NCI-H345 (cell line): ENCODE data around the gene IPO13.

Experiments
- DNase-seq: peaks from one replicate; lab custom pipeline; 2025; lab: John Stamatoyannopoulos, UW

Gene IPO13

DNA sequence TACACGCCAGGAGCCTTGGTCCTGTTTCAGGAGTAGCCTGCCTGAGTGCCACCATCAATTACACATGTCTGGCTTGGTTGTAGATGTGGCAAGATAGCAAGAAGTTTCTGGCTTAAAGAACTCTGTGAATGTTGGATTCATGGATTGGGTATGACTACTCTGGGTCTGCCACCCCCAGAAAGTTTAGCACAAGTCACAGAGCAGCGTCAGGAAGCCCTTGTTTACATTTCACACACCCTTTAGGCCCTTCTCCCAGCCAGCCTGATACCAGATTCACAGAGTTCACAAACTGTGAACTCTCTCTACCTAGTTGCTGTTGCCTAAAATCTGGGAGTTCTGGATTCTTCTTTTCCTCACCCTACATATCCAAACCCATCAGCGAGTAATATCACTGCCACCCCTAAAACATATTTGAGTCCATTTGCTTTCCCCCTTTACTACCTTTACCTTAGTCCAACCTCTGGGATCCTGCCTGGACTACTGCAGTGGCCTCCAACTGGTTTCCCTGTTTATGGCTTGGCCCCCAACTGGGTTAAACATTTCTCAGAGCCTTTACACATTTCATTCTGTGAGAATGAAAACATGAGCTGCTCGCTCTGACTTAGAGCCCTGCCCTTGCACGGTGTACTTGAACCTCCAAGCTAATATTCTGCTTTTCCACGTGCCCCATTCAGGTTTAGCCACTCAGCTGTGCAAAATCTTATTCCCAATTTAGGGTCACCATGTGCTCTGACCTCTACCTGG is 40.6 kb downstream of the IPO13 start:
- no peak for DNase-seq

DNA sequence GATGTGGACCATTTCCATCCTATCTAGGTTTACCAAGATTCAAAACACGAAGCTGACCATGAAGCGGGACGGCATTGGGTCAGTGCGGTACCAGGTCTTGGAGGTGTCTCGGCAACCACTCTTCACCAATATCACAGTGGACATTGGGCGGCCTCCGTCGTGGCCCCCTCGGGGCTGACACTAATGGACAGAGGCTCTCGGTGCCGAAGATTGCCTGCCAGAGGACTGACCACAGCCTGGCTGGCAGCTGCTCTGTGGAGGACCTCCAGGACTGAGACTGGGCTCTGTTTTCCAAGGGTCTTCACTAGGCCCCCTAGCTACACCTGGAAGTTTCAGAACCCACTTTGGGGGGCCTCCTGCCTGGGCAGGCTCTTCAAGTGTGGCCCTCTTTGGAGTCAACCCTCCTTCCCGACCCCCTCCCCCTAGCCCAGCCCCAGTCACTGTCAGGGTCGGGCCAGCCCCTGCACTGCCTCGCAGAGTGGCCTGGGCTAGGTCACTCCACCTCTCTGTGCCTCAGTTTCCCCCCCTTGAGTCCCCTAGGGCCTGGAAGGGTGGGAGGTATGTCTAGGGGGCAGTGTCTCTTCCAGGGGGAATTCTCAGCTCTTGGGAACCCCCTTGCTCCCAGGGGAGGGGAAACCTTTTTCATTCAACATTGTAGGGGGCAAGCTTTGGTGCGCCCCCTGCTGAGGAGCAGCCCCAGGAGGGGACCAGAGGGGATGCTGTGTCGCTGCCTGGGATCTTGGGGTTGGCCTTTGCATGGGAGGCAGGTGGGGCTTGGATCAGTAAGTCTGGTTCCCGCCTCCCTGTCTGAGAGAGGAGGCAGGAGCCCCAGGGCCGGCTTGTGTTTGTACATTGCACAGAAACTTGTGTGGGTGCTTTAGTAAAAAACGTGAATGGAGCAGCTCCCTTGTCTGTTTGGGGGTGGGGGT is 43.8 kb downstream of the IPO13 start:
- no peak for DNase-seq

DNA sequence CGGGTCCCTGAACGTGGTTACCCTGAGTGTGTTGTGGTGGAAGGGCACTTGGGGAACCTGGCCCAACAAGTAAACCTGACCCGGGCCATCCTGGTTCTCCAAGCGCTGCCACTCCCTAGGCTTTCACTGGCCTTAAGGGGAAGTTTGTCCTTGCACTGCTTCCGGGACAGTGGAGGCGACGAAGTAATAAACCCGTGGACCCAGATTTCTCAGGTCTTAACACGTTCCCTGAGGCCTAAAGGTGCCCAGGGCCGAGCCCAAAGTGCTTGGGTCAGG is 44.4 kb downstream of the IPO13 start:
- no peak for DNase-seq

DNA sequence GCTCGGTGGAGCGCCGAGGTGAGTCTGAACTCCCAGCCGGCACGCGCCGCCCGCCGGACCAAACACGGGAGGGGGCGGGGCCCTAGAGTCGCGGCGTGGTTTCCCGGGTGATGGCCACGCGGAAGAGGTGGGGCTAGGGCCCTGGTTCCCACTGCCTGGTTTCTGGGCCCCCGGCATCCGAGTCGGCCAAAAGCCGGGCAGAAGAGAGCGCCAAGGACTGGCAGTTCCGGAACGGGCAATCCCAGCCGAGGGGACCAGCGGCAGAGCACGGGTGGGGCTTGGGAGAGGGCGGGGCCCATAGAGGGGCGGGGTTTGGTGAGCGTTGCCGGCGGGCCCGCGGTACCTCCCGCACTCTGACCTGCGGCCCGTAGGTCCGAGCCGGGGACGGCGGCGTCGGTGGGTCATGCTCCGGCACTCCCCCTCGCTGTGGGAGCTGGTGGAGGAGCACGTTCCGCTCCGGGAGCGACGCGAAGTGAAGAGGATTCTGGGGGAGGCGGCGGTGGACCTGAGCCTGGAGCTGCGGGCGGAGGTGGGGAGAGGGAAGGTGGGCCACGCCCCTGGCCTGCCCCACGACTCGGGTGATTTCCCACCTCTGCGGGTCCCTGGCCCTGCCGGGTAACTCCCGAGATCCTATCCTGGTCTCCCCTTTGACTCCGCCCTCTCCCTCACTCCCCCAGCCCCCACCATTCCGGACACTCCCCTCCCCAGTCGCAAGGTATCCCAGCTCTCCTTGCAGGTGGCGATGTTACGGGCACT is 44.9 kb downstream of the IPO13 start, which contains the start of gene CCDC24:
Gene CCDC24, plus strand, starts transcription at position 124 of the 756 bp plus-strand sequence. Its CDS starts 280 bp downstream, at position 404.
- DNase-seq = peak; percentile 85

DNA sequence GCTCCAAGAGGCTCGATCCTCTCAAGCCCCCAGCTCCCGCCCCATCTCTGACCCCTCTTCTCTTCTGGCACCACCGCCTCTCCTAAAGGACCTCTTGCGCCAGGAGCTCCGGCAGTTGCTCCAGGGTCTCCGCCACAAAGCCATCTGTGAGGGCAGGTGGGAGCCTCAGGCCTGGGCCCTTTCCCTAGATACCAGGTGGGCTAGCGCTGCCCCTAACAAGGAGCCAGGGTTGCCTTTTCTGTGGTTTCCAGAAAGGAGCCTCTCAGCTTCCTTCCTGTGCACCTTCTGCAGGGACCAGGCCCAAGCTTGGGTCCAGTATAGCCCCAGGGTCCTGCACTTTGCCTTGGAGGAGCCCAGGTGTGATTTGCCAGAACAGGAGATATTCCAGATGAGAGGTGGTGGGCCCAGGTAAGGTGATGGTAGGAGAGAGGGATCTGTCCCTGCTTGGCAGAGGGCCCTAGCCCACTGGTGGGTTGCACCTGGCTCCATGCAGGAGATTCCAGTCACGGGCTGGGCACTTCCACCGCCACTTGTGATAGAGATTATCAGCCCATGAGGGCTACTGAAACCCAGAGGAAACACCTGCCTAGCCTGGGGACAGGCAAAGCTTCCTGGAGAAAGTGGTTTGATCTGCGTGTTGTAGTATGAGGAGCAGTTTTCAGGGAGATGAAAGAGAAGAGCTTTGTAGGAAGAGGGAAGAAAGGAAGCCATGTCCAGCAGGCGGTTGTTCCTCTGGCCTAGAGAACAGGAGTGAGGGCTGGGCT is 45.7 kb downstream of the IPO13 start:
- peak; percentile 22 for DNase-seq

DNA sequence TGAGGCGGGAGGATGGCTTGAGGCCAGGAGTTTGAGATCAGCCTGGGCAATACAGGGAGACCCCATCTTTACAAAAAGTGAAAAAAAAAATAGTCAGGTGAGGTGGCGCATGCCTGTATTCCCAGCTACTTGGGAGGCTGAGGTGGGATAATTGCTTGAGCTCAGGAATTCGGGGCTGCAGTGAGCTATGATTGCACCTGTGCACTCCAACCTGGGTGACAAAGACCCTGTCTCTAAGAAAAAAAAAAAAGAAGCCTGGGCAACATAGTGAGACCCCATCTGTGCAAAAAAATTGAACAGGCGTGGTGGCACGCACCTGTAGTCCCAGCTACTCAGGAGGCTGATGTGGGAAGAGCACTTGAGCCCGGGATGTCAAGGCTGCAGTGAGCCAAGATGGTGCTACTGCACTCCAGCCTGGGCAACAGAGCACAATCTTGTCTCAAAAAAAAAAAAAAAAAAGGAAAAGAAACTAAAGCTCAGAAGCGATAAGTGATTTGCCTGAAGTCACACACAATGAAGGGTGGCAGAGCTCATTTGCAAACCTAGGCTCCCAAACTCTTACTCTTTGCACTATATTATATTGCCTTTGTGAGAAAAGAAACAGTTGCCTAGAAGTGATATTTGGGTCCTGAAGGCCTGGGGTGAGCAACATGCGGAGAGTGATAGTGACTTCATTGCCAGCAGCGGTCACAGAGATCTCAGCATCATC is 46.6 kb downstream of the IPO13 start:
- DNase-seq = no peak

DNA sequence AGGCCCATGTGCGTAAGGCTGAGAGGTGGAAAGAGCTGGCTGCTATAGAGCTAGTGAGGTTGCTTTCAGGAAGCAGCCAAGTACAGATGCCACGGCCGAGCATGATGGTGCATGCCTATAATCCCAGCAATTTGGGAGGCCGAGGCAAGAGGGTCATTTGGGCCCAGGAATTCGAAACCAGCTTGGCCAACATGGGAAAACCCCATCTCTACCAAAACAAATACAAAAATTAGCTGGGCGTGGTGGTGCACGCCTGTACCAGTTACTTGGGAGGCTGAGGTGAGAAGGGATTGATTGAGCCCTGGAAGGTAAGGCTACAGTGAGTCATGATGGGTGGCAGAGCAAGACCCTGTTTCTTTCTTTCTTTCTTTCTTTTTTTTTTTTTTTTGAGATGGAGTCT is 47.3 kb downstream of the IPO13 start:
- no peak for DNase-seq

DNA sequence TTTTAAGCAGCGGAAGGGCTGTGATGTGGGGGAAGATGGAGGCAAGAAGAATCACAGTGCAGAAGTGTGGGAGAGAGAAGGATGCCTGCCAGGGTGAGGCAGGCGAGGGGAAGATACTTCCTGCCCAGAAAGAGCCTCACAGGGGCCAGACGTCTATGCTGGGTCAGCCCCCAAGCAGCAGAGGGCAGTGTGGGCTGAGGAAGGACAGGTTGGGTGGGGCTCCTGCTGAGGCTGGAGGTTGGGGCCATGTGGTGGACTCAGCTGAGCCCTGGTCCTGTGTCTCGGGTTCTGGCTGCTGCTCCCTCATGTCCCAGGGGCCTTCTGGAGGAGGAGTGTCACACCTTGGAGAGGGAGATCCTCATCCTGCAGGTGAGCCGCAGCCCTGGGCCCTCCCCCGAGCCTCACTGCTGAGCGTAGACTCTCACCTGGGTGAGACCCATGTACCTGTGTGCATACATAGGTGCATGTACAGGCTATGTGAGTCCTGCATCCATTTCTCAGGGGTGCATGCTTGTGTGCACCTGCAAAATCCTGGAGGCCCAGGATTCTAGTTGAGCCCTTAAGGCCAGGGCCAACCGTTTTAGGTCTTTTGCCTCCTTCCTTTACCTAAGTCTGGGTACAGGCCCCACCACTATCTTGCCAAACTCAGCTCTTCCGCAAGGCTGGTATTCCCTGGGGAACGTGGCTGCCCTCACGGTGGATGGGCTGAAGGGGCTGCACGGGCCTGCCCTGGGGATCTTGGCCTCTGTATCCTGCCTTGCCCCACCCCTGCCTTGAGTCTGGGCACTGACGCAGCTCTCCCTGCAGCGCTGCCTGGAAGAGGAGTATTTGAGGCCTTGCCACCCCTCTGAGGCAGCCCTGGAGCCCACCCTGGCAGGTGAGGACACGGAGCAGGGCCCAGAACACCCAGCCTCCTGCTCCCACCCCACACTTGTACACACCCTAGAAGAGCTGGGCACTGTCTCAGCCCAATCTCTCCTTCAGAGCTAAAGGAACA is 48.3 kb downstream of the IPO13 start:
- DNase-seq = no peak

DNA sequence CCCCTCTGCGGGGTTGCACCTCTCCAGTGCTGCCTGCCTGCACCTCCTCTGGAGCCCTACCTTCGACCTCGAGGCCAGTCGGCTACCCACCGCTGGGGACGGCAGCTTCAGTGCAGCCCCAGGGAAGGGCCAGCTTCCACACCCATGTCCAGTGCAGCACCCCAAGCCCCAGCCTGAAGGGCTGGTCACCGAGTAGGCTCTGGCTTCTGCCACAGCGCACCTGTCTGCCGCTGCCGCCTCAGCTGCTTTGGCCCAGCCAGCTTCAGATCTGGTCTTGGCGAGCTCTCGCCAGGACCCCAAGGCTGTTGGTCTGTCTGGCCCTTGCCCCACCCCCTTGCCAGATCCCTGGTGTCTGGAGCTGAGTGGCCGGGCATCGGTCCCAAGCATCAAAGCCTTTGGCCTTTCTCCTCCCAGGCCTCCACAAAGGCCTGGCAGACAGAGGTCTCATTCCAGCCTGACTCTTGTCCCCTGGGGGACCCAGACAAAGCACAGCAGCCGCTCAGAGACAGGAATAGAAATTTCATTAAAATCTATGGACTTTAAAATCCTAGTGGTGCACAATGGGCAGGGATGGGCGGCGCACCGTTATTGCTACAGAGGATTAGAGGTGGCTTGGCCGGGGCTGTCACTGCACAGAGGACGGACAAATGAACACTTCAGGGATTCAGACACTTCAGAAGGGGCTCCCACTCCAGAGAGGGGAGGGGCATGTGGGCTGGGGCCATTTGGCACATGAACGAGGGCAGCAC is 49.4 kb downstream of the IPO13 start:
- DNase-seq = no peak

DNA sequence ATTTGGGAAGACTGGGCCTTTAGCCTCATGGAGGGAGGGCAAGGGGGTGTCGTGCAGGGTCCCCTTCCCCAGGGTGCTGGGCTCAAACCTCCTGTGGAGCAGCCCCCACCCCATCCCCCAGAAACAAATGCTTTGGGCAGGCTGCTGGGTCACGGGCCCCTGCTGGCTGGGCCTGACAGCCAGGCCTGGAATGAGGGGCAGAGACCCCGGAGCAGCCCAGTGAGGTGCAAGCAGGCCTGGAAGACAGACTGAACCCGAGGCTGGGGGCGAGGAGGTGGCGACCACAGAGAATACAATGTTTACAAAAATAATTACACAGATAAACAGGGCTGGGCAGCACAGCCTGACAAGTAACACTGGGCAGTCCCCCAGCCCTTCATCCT is 50.0 kb downstream of the IPO13 start:
- no peak for DNase-seq

DNA sequence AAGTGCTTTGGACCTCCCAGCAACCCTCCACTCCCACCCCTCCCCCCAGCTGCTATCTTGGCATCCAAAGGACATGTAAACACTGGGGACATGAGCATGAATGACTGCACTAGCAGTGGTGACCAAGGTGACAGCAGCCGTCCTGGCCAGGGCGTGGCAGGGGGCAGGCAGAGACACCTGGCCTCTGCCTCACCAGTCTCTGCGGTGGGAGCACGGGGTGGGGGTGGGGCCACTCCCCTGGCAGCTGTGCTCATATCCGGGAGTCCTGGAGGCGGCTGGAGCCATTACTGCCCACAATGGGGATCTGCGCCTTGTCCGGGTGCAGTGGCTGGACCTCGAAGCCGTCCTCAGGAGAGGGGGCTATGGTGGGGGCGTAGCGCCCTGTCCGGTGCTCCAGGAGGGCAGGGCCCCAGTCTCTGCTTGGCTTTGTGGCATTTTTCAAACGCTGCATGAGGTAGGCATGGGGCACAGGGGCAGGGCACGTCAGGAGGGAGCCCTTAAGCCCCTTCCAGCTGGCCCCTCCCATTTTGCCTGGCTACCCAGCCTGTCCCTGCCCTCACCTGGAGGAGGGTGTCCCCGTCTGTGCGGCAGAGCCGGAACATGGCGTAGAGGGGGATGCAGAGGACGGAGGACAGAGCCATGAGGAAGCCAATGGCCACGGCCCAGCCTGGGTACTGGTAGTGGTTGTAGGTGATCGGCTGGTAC is 50.7 kb downstream of the IPO13 start:
- peak; percentile 25 for DNase-seq

DNA sequence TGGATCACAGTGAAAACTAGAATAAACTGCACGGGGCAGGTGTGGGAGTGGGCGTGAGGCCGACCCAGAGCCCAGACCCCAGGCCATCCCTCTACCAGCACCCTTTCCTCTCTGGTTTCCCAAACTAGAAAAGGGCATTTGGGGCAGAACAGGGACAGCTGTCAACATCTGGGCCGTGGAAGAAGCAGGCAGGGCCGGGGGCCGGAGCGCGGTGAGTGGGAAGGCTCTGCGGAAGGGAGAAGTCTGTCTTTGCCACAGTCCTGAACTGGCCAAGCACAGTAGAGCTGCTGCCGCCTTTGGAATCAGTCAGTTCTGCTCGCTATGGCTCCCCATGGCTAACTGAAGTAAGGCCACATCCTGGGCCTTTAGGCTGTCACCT is 51.2 kb downstream of the IPO13 start:
- DNase-seq = no peak

DNA sequence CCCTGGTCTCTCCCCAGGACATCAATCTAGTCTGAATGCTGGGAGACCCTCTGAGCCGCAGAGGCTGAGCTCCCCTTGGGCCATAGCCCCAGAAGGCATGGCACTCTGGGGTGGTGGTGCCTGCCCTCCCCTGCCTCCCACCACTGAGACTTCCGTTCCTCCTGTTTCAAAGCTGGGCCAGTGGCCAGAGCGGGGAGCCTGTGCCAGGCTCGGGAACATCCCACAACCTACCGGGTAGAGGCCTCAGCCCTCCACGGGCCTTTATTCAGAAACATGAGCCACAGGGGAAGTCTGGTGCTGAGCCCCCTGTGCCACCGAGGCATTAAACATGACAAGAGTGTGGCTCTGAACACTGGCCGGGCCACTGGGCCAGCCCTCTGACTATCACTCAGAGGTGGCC is 52.7 kb downstream of the IPO13 start:
- DNase-seq = no peak

DNA sequence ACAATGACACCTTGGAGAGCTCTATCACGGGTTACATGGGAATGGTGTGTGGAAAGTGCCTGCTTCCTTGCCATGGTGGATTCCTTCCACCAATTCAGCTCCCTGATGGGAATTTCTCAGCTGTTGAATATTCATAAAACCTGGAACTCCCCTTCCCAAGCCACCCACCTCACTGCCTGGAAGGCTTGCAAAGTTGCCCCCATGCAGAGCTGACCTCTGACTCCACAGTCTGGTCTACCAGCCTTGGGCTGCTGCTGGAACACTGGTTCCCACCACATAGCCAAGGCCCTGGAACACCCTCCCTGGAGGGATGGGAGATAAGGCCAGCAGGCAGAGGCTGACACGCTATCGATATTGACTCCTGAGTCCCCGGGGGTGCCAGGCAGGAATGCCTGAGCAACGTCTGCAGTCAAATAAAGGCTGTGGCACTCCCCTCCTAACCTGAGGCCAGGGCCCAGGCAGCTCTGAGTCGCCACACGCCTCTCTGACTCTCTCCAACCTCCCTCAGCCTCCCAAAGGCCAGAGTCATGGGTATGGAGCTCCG is 53.4 kb downstream of the IPO13 start:
- DNase-seq = no peak

DNA sequence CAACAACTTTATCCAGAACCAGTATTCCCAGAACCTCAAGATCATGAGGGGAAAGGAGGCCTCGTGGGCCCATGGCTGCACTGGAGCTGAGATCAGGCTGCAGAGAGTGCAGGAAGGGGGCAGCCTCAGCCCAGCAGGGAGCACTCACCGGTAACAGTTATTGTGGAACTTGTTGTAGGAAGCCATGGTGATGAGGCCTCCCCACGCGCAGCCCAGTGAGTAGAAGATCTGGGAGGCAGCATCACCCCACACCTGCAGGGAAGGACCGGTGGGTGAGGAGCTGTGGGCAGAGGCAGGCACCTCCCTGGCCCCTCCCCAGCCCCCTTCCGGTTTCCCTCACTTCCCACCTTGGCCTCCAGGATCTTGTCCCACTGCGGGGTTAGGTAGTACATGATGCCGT is 55.4 kb downstream of the IPO13 start:
- no peak for DNase-seq

DNA sequence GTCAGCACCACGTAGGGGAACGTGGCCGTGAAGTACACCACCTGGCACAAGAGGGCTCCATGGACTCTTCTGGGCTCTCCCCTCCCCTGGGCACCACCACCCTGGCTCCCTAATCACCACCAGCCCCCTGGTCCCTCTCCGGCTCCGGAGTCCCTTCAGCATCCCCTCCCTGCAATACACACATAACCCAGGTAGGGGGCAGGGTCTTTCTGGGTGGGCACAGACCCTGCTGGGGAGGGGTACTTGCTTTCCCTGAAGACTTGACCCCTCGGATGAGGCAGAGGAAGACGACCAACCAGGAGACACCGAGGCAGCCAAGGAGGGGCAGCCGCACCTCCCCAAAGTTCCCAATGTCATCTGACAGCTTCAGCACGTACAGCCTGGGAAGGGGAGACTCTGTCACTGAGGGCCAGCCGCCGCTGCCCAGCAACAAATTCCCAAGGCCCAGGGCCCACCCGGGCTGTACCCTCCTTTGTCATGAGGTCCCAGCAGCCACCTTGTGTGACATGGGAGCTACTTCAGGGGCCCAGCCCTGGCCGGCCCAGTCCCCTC is 55.9 kb downstream of the IPO13 start:
- no peak for DNase-seq

DNA sequence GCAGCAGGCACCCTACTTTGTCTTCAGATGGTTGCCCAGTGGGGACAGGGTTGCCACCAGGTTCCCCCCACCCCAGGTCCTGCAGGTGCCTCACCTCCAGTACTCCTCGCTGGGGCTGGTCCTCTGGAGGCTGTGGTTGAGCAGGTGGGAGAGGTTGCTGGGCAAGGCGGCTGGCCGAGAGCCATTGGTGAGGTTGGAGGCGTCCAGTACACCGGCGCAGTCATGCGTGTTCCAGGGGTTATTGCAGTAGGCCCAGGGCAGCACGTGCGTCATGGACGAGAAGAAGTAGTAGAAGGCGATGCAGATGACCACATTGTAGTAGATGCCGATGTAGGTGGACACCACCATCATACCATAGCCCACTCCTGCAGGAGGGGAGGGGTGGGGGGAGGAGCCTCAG is 61.5 kb downstream of the IPO13 start:
- no peak for DNase-seq

DNA sequence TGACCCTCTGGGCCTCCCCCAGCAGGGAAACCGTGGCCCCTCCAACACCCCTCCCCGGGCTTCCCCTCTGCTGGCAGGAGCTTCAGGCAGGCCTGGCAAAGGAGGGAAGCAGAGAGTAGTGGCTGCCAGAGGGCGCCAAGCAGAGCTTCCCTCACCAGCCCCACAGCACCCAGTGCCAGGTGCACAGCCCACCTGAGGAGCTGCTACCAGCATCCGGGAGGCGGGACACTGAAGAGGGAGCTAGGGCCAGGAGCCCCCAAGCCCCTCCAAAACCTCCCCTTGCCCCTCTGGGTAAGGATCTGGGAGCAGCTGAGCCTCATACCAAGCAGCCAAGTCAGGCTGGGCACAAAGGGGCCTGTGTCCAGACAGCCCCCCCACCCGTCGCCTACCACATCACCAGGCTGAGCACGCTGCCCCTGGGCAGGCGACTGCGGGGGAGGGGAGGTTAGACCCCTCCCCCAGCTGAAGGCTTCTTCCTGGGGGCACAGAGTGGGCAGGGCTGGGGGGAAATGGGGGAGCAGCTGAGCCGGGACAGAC is 64.3 kb downstream of the IPO13 start:
- DNase-seq = no peak
